NT2/D1 (cell line): ENCODE measurements around the gene MEDAG.

Source experiments
- SUZ12 ChIP-seq: IDR thresholded peaks from 2 replicates; pipeline ENCODE4 v1.6.1; 2011; ENCODE audit not compliant: insufficient read length, insufficient read depth; ENCODE audit errors: extremely low read depth
- YY1 ChIP-seq: IDR thresholded peaks from 2 replicates; pipeline ENCODE4 v1.6.1; 2011; ENCODE audit not compliant: insufficient read length, insufficient read depth
- ZNF274 ChIP-seq: IDR thresholded peaks from 2 replicates; pipeline ENCODE4 v1.6.1; 2011; ENCODE audit warnings: mild to moderate bottlenecking, low read depth, low read length

DNA sequence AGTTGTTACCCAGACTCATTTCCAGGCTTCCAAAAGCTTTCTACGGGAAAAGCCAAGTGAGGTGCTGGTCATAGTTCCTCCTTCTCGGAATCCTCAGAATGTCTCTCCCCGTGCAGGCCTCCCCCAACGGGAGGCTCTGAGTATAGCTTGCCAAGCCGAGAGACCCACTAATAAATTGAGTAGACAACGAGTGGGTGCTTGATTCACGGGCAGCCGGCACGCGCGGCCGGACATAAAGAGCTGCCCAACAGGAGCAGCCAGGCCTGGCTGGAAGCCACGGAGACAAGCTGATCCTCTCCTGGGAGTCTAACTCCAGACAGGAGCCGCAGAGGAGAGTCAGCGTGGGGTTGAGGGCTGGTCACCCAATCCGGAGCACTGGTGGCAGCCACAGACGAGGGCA is 43.4 kb upstream of the MEDAG start:
- TF ChIP-seq SUZ12 (no peak), YY1 (no peak), ZNF274 (no peak)
